ENCODE data around the gene FAAH2.

DNA sequence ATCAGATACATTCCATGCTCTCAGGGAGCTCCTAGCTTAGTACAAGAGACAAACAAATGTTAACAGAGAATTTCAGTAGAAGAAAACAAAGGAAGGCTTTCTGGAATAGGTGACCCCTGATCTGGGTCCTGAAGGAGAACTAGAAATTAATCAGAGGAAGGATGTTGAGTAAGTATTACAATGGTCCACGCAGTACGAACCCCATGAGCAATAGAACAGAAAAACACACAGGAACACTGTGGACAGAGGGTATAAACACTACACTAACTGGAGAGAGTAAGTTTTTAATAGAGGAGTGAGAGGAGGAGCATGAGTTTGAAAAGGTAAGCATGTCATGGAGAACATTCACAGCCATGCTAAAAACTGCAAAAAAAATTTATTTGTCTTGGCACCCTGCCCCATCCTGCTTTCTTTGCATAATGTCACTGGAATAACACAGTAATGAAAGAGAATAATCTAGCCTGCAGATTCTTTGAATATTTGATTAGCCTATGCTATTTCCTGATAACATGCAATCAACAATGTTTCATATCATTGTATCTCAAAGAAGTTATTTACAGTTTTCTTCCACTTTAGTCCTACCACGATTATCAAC, 165.0 kb downstream of the FAAH2 start:
- no peak for TF ChIP-seq POLR2A (IDR thresholded peaks at IDR 0.05)
- TF ChIP-seq, protein P1, sequence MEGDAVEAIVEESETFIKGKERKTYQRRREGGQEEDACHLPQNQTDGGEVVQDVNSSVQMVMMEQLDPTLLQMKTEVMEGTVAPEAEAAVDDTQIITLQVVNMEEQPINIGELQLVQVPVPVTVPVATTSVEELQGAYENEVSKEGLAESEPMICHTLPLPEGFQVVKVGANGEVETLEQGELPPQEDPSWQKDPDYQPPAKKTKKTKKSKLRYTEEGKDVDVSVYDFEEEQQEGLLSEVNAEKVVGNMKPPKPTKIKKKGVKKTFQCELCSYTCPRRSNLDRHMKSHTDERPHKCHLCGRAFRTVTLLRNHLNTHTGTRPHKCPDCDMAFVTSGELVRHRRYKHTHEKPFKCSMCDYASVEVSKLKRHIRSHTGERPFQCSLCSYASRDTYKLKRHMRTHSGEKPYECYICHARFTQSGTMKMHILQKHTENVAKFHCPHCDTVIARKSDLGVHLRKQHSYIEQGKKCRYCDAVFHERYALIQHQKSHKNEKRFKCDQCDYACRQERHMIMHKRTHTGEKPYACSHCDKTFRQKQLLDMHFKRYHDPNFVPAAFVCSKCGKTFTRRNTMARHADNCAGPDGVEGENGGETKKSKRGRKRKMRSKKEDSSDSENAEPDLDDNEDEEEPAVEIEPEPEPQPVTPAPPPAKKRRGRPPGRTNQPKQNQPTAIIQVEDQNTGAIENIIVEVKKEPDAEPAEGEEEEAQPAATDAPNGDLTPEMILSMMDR (IDR thresholded peaks at IDR 0.05) = no peak
